ENCODE results near the gene KRT9. TPM values are rescaled to one million over a fixed set of nuclear protein-coding genes. Genes with fewer than 3 reads are reported as not detected.

KRT9 gene
- total and polyA plus RNA-seq, 2 of the 13 experiments (the other 11 are each of a cell fraction or from before 2014, with no cell fraction given), result not detected

- no peak for TF ChIP-seq NRL (CRISPR knock-in tag; IDR thresholded peaks at IDR 0.05; ENCODE audit: borderline replicate concordance)
- no peak for TF ChIP-seq ATF6 (CRISPR knock-in tag; conservative IDR thresholded peaks at IDR 0.05)
- no peak for TF ChIP-seq PITX1 (CRISPR knock-in tag; IDR thresholded peaks at IDR 0.05)
- no peak for TF ChIP-seq ASH2L (IDR thresholded peaks at IDR 0.05; ENCODE audit: insufficient read length, low read depth, low read length)
Measured at GRCh38 chr17:41618341-41619035, 46.6 kb upstream of the KRT9 start (continued).

GRCh38 chr17:41617698-41618097, 45.8 kb upstream of the KRT9 start:
- Histone ChIP-seq H3K4me1 (ENCODE audit: insufficient read depth, low read length) (no peaks in the 10 kb centered on the region), H3K36me3 (replicated peaks in 1 of 2; ENCODE audit: control insufficient read depth in 1 of 2, insufficient read depth in 2 of 2, low read length in 2 of 2) (no peaks in the 10 kb centered on the region), H3K9ac (ENCODE audit: insufficient read depth, low read depth, low read length) (no peak overlapping the region), H3K4me3 (replicated peaks in 1 of 3; ENCODE audit: insufficient read depth in 1 of 3, low read depth in 2 of 3, low read length in 3 of 3) (no peak overlapping the region), H3K27ac (ENCODE audit: extremely low read length, insufficient read depth, low read length) (no peak overlapping the region), H4K20me1 (ENCODE audit: insufficient read depth, low read length) (no peaks in the 10 kb centered on the region), H2AFZ (ENCODE audit: low read length) (no peak overlapping the region), H3K79me2 (ENCODE audit: insufficient read depth, low read length) (no peaks in the 10 kb centered on the region), H3K27me3 (ENCODE audit: control insufficient read depth in 1 of 2, insufficient read depth in 2 of 2, low read length in 2 of 2) (peaks cover 10 to 51% of the 10 kb centered on the region in 2 experiments; a peak in 4 of 5 replicates), H3K9me3 (ENCODE audit: low read length) (no peaks in the 10 kb centered on the region), H3K4me2 (ENCODE audit: low read depth, low read length) (no peak overlapping the region)
- ChIA-PET CTCF (ENCODE audit: low intra/inter-chr PET ratio, low total read pairs) (no interaction called here), POLR2A (no interaction called here)
- TF ChIP-seq, protein P1, sequence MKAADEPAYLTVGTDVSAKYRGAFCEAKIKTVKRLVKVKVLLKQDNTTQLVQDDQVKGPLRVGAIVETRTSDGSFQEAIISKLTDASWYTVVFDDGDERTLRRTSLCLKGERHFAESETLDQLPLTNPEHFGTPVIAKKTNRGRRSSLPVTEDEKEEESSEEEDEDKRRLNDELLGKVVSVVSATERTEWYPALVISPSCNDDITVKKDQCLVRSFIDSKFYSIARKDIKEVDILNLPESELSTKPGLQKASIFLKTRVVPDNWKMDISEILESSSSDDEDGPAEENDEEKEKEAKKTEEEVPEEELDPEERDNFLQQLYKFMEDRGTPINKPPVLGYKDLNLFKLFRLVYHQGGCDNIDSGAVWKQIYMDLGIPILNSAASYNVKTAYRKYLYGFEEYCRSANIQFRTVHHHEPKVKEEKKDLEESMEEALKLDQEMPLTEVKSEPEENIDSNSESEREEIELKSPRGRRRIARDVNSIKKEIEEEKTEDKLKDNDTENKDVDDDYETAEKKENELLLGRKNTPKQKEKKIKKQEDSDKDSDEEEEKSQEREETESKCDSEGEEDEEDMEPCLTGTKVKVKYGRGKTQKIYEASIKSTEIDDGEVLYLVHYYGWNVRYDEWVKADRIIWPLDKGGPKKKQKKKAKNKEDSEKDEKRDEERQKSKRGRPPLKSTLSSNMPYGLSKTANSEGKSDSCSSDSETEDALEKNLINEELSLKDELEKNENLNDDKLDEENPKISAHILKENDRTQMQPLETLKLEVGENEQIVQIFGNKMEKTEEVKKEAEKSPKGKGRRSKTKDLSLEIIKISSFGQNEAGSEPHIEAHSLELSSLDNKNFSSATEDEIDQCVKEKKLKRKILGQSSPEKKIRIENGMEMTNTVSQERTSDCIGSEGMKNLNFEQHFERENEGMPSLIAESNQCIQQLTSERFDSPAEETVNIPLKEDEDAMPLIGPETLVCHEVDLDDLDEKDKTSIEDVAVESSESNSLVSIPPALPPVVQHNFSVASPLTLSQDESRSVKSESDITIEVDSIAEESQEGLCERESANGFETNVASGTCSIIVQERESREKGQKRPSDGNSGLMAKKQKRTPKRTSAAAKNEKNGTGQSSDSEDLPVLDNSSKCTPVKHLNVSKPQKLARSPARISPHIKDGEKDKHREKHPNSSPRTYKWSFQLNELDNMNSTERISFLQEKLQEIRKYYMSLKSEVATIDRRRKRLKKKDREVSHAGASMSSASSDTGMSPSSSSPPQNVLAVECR (CRISPR knock-in tag; IDR thresholded peaks at IDR 0.05; ENCODE audit: borderline replicate concordance), result no peak
- TF ChIP-seq ZC3H4 (CRISPR knock-in tag; IDR thresholded peaks at IDR 0.05; ENCODE audit: borderline replicate concordance), result no peak
- no peak for TF ChIP-seq ZMYM3 (CRISPR knock-in tag; IDR thresholded peaks at IDR 0.05)
- TF ChIP-seq KLF11 (CRISPR knock-in tag; IDR thresholded peaks at IDR 0.05), result no peak
- no peak for TF ChIP-seq IRX3 (CRISPR knock-in tag; IDR thresholded peaks at IDR 0.05; ENCODE audit: borderline replicate concordance, low read depth)
- TF ChIP-seq KLF16 (CRISPR knock-in tag; IDR thresholded peaks at IDR 0.05), result no peak
- no peak for TF ChIP-seq KAT7 (CRISPR knock-in tag; IDR thresholded peaks at IDR 0.05; ENCODE audit: borderline replicate concordance)
- no peak for TF ChIP-seq ZNF629 (CRISPR knock-in tag; conservative IDR thresholded peaks at IDR 0.05)
- TF ChIP-seq, protein P2, sequence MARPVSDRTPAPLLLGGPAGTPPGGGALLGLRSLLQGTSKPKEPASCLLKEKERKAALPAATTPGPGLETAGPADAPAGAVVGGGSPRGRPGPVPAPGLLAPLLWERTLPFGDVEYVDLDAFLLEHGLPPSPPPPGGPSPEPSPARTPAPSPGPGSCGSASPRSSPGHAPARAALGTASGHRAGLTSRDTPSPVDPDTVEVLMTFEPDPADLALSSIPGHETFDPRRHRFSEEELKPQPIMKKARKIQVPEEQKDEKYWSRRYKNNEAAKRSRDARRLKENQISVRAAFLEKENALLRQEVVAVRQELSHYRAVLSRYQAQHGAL (CRISPR knock-in tag; IDR thresholded peaks at IDR 0.05; ENCODE audit: not compliant biosample characterization), result no peak
- no peak for TF ChIP-seq ZNF124 (CRISPR knock-in tag; IDR thresholded peaks at IDR 0.05)
- no peak for TF ChIP-seq ZNF674 (CRISPR knock-in tag; IDR thresholded peaks at IDR 0.05; ENCODE audit: low read depth)
- no peak for TF ChIP-seq ZFP36L2 (CRISPR knock-in tag; IDR thresholded peaks at IDR 0.05)
- intact Hi-C loops (cut with micrococcal nuclease; ENCODE audit: unreplicated experiment), result no loop called here
- in situ Hi-C loops (cut with HindIII; ENCODE audit: extremely low pct_ligation_motif_present, low pct_unique_long_range_greater_than_20kb), result no loop called here
- DNase-seq (ENCODE audit: low spot score) (no peak), FAIRE-seq (no peak), ATAC-seq (no peak; the same call in 2 of the 3 replicates)
- 0% methylated on average over 5 of the region's 11 CpGs for WGBS (ENCODE audit: low lambda C conversion rate)
- no TSS peak for BruUV-seq (replicated peaks)

Data from HepG2 (cell line).